ENCODE results near the gene STAB2.

STAB2 gene, protein sequence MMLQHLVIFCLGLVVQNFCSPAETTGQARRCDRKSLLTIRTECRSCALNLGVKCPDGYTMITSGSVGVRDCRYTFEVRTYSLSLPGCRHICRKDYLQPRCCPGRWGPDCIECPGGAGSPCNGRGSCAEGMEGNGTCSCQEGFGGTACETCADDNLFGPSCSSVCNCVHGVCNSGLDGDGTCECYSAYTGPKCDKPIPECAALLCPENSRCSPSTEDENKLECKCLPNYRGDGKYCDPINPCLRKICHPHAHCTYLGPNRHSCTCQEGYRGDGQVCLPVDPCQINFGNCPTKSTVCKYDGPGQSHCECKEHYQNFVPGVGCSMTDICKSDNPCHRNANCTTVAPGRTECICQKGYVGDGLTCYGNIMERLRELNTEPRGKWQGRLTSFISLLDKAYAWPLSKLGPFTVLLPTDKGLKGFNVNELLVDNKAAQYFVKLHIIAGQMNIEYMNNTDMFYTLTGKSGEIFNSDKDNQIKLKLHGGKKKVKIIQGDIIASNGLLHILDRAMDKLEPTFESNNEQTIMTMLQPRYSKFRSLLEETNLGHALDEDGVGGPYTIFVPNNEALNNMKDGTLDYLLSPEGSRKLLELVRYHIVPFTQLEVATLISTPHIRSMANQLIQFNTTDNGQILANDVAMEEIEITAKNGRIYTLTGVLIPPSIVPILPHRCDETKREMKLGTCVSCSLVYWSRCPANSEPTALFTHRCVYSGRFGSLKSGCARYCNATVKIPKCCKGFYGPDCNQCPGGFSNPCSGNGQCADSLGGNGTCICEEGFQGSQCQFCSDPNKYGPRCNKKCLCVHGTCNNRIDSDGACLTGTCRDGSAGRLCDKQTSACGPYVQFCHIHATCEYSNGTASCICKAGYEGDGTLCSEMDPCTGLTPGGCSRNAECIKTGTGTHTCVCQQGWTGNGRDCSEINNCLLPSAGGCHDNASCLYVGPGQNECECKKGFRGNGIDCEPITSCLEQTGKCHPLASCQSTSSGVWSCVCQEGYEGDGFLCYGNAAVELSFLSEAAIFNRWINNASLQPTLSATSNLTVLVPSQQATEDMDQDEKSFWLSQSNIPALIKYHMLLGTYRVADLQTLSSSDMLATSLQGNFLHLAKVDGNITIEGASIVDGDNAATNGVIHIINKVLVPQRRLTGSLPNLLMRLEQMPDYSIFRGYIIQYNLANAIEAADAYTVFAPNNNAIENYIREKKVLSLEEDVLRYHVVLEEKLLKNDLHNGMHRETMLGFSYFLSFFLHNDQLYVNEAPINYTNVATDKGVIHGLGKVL (N-terminal part only)

DNA sequence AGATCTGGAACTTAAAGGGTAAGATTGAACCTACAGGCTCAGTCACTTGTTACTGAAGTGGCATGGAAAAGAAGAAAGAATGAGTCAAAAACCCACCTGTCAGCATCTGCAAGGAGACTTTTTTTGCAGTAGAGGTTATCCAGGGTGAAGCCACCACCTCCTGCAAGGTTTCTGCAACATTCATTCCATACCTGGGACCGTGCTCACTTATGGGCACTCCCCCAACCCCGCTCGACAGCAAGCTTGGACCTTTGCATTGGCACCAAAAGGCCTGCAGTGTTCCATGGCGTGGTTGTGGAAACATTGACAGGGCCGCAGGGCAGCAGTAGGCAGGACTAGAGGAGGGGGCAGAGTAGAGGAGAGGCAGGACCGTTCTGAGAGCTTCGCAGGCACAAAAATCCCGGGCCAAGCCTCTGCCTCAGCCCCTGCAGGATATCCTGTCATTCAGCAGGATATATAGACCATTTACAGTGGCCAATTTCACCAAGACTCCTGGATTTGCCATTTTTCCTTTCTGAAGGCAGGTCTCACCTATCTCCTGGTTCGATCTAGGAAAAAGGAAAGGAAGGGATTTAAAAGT is at the start of gene STAB2:
Gene STAB2 (plus strand): TSS at position 483 of the 580 bp plus-strand sequence. CDS start 204 bp downstream, outside the sequence.
- DNase-seq = no peak

DNA sequence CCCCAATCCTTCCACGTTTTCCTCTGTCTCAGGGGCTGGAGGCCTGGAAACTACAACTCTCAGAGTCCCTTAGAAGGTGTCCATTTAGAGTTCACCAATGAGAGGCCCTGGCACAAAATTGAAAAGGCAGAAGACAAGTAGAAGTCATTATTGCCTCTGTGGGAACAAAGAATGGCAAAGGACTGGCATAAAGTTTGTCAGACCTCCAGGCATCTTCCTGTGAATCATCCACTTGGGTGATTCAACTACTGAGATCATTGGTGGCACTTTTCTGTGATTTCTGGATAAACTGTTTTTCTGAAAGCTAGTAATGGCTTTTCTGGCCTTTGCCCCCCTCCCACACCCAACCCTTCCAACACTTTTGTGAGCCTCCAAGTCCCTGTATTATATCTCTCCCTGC is 48.7 kb upstream of the STAB2 start:
- no peak for DNase-seq

DNA sequence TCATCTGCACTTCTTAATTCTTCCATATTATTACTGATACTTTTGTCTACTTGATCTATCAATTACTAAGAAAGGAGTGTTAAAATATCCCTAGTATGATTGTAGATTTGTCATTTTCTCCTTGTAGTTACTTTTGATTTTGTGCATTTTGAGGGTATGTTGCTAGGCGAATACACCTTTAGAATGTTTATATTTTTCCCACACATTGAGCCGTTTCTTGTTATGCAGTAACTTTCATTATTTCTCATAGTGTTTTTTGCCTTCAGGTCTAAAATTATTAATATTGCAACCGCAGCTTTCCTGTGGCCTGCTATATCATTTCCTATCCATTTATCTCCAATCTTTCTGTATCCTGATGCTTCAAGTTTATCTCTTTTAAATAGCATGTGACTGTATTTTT is 46.8 kb upstream of the STAB2 start:
- DNase-seq = no peak

DNA sequence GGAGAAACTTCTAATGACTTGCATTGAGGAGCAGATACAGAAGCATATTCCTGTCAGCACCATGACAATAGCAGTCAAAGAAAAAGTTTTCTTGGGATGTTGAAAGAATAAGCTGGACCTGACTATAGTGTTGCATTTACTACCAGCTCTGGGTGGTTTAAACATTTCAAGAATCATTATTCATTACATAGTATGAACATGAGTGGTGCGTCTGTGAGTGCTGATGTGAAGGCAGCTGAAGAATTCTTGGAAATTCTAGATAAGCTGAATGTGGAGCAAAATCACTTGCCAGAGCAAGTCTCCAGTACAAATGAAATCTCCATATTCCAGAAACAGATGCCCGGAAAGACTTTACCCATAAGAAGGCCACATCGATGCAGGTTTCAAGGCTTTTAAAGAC is 45.0 kb upstream of the STAB2 start:
- DNase-seq = no peak

DNA sequence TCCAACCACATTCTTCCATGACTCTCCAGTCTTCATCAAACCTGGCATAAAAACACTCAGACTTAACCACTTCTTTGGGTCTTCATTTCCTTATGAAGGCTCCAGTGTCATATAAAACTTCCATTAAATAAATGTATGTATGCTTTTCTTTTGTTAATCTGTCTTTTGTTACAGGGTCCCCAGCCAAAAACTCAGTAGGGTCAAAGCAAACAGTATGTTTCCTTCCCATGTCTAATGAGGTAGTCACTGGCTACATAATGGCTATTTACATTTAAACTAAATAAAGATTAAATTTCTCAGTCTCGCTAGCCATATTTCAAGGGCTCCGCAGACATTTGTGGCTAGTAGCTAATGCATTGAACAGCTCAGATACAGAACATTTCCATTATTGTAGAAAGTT is 40.1 kb upstream of the STAB2 start:
- DNase-seq = no peak

DNA sequence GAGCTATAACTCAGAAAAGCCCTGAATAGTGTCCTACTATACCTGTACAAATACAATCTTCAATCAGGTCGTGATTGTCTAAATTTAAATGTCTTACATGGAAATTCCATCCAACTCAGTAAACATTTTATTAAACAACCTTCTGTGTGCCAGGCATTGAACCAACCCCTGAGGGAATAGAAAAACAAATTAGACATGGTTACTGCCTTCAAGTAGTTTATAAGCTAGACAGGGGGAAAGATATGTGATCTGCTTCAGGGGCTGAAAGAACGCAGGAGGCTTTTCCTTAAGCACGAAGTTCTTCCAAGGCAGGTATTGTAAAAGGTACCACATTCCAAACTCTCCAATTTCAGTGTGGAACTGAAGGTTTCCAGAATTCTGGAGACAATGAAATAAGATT is 39.7 kb upstream of the STAB2 start:
- DNase-seq = no peak

DNA sequence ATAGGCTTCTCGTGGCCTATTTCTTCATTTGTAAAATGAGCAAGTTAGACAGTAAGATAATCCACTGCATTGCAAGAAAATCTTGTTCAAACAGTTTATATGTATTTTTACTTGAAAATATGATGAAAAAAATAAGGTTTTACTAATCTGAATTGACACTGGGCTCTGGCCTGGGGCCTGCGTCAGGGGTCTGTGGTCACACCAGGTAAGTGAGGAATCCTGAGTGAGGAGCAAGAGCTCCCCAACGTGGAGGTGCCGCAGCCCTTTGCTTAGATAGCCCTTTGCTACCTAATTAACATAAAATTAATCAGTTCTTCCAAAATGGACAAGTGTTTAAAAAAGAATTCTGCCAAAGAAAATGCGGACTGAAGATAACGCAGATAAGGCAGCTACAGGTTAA is 39.1 kb upstream of the STAB2 start:
- no peak for DNase-seq

DNA sequence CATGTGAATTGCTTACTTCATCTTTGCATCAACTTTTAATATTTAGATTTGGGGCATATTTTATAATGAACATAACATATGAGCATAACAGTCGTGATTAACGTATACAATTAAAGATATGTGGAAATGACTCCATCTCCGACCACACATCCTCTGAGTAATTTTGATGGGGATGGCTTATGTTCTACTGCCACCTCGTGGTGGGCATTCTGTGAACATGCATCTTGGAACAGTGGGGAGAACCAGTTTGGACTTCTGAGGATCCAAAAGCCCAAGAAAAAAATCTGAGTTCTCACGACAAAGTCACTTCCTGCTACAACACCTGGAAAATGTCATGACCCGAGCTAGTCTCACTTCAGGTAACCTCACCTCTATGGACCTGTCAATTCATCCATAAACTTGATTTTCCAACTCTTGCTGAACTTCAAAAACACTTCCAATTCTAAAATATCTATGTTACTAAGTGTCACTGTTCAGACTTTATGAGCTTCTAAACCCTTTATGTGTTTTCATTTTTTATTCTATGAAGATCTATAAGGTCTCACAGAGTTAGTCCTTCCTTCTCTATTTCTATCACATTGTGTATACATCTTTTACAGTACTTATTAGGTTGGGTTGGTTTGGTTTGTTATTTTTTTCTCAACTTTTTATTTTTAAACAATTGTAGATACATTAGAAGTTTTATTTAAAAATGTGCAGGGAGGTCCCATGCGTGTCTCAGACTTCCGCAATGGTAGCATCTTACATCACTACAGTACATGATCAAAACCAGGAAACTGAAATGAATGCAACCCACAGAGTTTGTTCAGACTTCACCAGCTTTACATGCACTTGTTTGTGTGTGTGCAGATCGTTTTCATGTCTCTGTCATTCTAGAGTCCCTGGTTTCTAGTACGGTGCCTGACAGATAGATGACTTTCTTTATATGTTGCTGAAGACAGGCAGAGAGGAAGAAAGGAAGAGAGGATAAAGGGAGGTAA is 38.2 kb upstream of the STAB2 start:
- peak; percentile 27 for DNase-seq

DNA sequence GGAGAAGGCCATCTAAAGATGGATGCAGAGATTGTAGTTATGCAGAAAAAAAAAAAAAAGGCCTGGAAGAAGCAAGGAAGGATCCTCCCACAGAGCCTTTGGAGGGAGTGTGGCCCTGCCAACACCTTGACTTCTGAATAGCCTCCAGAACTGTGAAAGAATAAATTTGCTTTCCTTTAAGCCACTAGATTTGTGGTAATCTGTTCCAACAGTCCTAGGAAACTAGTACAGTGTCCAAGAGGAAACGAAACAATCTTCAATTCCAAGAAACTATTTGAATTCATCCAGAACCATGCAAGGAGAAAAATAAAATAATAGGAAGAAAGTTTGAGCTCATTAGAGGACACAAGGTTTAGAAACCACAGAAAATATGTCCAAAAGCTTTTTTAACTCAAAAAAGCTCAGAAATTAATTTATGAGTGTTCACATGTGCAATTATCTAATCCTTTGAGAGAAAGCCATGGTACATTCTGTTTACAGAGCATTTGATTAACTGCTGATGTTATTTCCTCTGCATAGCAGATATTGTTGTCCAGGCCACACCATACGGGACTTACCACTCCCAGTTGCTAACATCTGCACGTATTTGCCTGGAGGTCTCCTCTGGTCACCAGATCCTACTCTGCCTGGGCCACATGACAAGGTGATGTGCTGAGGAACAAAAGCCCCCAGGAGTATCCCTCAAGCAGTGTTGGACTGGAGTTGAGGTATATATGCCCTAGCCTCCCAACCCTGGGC is 30.0 kb upstream of the STAB2 start:
- no peak for DNase-seq

DNA sequence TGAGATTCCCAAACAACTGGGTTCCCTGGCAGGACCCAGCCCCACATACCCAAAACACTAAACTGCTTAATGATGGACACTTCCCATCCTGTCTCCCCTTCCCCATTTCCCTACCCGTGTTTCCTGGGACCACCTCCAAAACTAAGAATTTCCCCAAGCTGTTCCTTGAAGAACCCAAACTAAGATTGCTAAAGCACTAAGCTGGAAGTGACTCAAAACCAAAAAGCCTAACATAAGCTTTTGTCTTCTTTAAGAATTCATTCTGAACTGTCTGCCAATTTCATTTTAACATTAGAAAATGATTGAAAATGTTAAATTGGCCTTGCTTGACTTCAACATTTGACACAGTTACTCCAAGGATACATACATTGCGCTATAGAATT is 29.5 kb upstream of the STAB2 start:
- DNase-seq = no peak

DNA sequence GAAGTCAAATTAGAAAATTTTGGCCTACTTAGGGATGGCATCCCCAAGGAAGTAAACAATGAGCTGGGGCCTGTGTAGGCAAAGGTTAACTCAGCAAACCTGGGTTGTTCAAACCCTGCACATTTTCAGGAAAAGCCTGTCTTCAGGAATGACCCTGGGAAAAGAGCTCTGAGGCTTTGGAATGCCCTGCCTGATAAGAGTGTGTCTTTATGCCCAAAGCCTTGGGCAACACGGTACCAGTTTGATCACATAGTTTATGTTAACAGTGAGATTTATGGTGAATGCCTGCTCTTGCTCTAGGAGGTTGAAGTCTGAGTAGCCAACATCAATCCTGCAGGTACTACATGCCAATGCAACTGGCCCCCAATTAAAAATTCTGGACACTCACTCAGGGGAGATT is 28.2 kb upstream of the STAB2 start:
- peak; percentile 55 for DNase-seq

DNA sequence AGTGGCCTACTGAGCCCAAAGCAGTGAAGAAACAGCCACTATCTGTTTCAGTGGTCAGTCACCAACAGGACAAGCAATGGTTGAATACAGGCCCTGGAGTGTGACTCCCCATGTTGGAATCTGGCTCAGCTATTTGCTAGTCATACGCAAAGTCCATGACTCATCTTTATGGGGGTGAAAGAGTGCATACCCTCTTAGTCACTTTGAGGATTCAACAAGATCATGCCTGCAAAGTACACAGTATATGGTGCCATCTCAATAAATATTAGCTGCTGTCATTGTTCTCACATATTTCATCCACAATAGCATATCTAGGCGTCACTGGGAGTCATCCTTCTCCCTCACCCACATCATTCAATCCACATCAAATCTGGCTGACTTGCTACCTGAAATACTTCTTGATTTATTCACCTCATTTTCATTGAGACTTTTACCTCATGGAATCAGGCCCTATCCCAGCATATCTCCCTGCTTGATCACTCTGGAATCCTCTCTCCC is 26.4 kb upstream of the STAB2 start:
- DNase-seq = peak; percentile 96

DNA sequence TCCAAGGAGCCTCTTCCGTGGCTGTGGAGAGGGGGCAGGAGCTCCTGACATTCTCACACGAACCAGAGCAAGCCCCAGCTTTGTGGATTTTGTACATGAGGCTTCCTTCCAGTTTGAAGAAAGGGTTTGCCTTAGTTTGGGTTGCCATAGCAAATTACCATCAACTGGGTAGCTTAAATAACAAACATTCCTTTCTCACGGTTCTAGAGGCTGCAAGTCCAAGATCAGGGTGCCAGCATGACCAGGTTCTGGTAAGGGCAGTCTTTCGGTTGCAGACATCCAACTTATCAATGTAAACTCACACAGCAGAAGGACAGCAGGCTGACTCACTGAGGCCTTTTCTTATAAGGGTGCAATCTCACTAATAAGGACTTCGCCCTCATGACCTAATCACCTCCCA is 25.9 kb upstream of the STAB2 start:
- peak; percentile 63 for DNase-seq

DNA sequence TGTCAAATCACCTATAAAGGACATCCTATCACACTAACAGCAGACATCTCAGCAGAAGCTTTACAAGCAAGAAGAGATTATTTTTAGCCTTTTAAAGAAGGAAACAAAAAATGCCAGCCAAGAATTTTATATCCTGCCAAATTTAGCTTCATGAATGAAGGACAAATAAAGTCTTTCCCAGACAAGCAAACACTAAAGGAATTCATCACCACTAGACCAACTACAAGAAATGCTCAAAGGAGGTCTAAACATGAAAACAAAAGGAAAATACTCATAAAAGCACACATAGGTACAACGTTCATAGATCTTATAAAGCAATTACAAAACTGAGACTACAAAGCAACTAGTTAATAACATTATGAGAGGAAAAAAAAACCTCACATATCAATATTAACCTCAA is 20.7 kb upstream of the STAB2 start:
- DNase-seq = no peak

DNA sequence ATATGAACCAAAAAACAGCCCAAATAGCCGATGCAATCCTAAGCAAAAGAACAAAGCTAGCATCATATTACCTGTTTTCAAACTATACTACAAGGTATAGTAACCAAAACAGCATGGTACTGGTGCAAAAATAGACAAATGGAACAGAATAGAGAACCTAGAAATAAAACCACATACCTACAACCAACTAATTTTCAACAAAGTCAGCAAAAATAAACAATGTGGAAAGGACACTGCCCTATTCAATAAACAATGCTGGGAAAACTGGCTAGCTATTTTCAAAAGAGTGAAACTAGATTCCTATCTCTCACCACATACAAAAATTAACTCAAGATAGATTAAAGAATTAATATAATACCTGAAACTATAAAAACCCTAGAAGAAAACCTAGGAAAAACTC is 17.8 kb upstream of the STAB2 start:
- no peak for DNase-seq

DNA sequence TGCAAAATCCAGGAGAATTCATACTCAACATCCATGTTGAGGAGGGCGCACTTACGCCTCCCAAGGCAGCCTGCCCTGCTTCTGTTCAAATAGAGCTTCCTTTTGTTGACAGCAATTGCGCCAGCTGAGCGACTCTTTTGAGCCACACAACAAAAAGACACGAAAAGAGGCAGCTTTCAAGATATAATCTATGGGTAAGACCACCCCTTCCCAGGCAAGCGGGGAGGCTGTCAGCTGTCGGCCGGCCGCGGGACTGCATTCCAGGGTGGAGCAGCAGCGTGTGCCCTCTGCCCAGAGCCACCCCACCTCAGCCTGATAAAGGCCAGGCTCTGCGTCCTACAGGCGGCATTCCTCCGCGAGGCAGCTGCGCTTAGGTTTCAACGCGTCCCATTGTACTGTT is 15.8 kb upstream of the STAB2 start:
- no peak for DNase-seq

DNA sequence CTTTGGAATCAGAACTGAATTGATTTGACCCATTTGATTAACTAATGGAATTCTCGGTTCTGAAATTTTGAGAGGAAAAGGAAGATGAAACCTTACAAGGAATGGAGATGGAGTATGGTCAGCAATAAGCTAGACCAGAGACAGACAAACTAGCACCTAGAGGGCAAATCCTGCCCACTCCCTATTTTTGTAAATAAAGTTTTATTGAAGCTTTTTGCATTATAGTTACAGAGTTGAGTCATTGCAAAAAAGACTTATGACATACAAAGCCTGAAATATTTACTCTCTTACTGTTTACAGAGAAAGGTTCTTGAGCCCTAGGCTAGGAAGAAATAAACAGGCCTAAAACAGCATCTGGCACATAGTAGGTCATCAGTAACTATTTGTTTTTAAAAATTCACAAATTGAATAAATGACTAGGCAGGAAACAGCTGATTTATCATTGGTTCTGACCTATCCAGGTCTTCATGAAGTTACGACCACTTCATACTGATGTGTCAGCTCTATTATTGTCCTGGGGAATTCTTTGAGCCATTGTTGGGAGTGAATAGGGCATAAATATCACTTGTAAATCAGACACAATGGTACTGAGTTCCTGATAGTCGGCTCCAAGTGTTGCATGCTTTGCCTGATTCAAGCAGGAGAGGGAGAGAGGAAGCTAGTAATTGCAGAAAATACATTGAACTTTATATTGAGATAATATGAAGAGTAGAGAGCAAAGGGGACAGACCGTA is 14.6 kb upstream of the STAB2 start:
- no peak for DNase-seq

DNA sequence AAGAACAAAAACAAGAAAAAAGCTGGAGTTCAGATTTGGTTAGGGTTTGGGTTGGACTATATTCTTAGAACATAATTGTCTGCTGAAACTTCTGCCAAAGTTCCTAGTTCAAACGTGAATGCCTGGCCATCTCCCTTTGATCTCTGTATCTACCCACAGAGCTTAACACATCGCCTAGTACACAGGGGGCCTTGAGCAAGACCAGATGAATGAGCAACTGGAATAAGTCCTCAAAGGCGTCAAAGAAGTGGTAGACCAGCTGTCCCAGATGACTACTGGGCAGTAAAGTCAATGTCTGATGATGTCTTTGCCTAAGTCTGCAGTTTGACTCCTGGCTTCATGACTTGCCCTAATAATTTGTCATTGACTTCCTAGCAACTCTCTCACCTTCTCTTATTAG is 13.9 kb upstream of the STAB2 start:
- no peak for DNase-seq

DNA sequence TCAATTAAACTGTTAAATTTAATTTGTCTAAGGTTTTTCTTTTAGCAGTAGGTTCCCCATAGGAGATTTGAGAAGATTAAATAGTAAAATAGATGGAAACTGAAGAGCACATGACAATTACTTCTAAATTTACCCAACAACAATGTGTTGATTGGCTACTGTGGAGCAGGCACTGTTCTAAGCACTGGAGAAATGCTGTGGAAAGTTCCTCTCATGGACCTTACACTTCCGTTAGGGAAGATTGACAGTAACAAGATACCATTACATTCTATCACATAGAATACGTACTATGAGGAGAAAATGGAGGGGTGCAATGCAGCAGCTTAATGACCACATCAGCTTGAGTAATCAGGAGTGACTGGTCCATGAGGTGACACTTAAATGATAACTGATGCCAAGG is 8.1 kb upstream of the STAB2 start:
- no peak for DNase-seq

DNA sequence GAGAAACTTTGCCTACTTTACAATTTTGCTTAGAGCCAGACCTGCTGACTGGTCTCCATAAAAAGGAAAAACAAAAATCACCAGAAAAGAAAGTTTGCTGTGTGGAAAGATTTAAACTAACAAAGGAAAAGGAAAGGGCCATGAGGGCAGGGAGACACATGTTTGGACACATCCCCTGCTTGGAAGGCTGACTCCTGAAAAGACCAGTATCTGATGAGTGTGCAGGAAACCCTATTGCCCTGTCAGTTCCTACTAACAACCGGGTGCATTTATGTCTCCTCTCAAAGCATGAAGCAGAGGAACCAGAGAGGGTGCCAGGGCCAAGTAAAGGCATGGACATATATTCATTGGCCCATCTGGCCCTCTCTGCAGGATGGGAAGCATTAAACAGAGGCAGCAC is 7.0 kb upstream of the STAB2 start:
- DNase-seq = no peak
